Measurements from ENCODE around the gene TBC1D5. TPM values are rescaled to one million over a fixed set of nuclear protein-coding genes. Genes with fewer than 3 reads are reported as not detected.
"Not testable (repeated sequence)": the region's sequence is repeated elsewhere in the genome, so short reads cannot be mapped to it uniquely, and the experiment has no call there.

TBC1D5 gene
- total and polyA plus RNA-seq, 2 of the 8 experiments (the other 6 are each of a cell fraction or from before 2014, with no cell fraction given): 11.0 to 22.9 TPM

DNA sequence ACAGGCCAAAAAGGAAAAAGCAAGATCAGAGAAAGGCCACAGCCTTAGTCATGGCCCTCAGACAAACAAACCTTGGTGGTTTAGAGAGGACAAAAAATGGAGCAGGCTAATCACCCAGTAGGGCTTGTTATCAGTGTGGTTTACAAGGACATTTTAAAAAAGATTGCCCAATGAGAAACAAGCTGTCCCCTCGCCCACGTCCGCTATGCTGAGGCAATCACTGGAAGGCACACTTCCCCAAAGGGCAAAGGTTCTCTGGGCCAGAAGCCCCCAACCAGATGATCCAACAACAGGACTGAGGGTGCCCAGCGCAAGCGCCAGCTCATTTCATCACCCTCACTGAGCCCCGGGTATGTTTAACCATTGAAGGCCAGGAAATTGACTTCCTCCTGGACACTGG, 34.9 kb upstream of the TBC1D5 start:
- H3K23me2 ChIP-seq (ENCODE audit: low read depth, low read length): not testable (repeated sequence)

More for the DNA sequence above, 34.9 kb upstream of the TBC1D5 start:
- H3K18ac ChIP-seq (ENCODE audit: extremely low read depth, low read length); H3K79me2 ChIP-seq (ENCODE audit: control insufficient read depth in 1 of 2, insufficient read depth in 2 of 2, low read length in 2 of 2); H3K4me2 ChIP-seq (ENCODE audit: insufficient read depth in 1 of 2, low read depth in 2 of 2, low read length in 2 of 2); H3K23ac ChIP-seq (ENCODE audit: insufficient read length); H2AFZ ChIP-seq (ENCODE audit: low read length); H3K27ac ChIP-seq (ENCODE audit: low read depth, low read length); DNase-seq (ENCODE audit: low read depth in 1 of 2, low spot score in 2 of 2); H2BK5ac ChIP-seq (ENCODE audit: low read depth, low read length); H2BK20ac ChIP-seq (ENCODE audit: low read length); H4K5ac ChIP-seq (ENCODE audit: insufficient read length, low read depth, low read length); H3K14ac ChIP-seq (ENCODE audit: insufficient read length); H4K91ac ChIP-seq (replicated peaks; ENCODE audit: insufficient read length, low read length); H3K9ac ChIP-seq (replicated peaks in 1 of 4; ENCODE audit: extremely low read depth in 1 of 4, low read depth in 3 of 4, low read length in 3 of 4); H4K8ac ChIP-seq (ENCODE audit: extremely low read depth, insufficient read depth, low read length); H2BK12ac ChIP-seq (ENCODE audit: low read depth, low read length); H3K4me3 ChIP-seq (ENCODE audit: extremely low read depth in 1 of 4, insufficient read depth in 2 of 4, low read depth in 3 of 4, low read length in 4 of 4); POLR2A ChIA-PET (ENCODE audit: partially characterized antibody); FAIRE-seq; H3K36me3 ChIP-seq (ENCODE audit: control insufficient read depth in 2 of 4, insufficient read depth in 4 of 4, low read length in 3 of 4); H2BK120ac ChIP-seq (replicated peaks; ENCODE audit: low read depth, low read length); H3K56ac ChIP-seq (replicated peaks; ENCODE audit: insufficient read length, low read depth, low read length); H3K27me3 ChIP-seq (replicated peaks in 1 of 4; ENCODE audit: control insufficient read depth in 3 of 4, extremely low read depth in 1 of 4, insufficient read depth in 3 of 4, low read length in 3 of 4); H3K4ac ChIP-seq (replicated peaks; ENCODE audit: insufficient read length, low read depth, low read length); H3K79me1 ChIP-seq (ENCODE audit: low read depth, low read length); H2AK5ac ChIP-seq (ENCODE audit: low read depth, low read length); H3K9me3 ChIP-seq (ENCODE audit: insufficient read depth in 2 of 2, low read depth in 1 of 2, low read length in 1 of 2); H4K20me1 ChIP-seq (replicated peaks in 1 of 2; ENCODE audit: control insufficient read depth in 1 of 2, insufficient read depth in 2 of 2, low read length in 2 of 2); H2BK15ac ChIP-seq (ENCODE audit: low read length); H3K4me1 ChIP-seq (replicated peaks in 1 of 4; ENCODE audit: control insufficient read depth in 3 of 4, insufficient read depth in 4 of 4, low read length in 3 of 4): not testable (repeated sequence)
- CTCF ChIA-PET (ENCODE audit: partially characterized antibody): interaction anchor here (2.9 kb wide), 1 partner anchor 64 kb away, joined by 9 read pairs; no protein-coding TSS in a partner anchor
- WGBS, 2 experiments (ENCODE audit: extremely low coverage in 1 of 2, insufficient coverage in 1 of 2, insufficient read length in 1 of 2, insufficient replicate concordance in 2 of 2, low coverage in 1 of 2, low lambda C conversion rate in 2 of 2, missing lambda C conversion rate in 1 of 2): 83% methylated on average over 6 of the region's 6 CpGs; no CpG with 5 or more reads in 1 of the 2 experiments
